GM12801 (cell line): ENCODE data around the gene TMTC3.

Source experiments
- TF ChIP-seq, protein P1 (sequence below): IDR thresholded peaks from one replicate; pipeline ENCODE4 v1.5.1; 2011; ENCODE audit warnings: control low read depth; ENCODE audit not compliant: insufficient read length; ENCODE audit errors: extremely low read depth

The TMTC3 gene

DNA sequence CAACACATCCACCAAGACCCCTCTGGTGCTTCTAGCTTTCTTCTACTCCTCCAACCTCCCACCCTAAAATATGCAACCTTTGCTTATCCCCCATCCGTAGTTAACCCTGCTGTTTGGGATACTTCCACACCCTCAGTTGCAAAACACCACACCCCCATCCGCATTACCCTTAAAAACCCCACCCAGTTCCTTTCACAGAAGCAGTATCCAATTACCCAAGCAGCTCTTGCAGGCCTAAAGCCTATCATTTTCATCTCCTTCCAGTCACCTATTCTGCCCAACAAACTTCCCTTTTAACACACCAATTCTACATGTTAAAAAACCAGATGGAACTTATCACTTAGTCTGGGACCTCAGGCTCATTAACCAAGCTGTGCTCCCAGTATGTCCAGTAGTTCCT, 88.2 kb downstream of the TMTC3 start:
- TF ChIP-seq, protein P1, sequence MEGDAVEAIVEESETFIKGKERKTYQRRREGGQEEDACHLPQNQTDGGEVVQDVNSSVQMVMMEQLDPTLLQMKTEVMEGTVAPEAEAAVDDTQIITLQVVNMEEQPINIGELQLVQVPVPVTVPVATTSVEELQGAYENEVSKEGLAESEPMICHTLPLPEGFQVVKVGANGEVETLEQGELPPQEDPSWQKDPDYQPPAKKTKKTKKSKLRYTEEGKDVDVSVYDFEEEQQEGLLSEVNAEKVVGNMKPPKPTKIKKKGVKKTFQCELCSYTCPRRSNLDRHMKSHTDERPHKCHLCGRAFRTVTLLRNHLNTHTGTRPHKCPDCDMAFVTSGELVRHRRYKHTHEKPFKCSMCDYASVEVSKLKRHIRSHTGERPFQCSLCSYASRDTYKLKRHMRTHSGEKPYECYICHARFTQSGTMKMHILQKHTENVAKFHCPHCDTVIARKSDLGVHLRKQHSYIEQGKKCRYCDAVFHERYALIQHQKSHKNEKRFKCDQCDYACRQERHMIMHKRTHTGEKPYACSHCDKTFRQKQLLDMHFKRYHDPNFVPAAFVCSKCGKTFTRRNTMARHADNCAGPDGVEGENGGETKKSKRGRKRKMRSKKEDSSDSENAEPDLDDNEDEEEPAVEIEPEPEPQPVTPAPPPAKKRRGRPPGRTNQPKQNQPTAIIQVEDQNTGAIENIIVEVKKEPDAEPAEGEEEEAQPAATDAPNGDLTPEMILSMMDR = no peak

DNA sequence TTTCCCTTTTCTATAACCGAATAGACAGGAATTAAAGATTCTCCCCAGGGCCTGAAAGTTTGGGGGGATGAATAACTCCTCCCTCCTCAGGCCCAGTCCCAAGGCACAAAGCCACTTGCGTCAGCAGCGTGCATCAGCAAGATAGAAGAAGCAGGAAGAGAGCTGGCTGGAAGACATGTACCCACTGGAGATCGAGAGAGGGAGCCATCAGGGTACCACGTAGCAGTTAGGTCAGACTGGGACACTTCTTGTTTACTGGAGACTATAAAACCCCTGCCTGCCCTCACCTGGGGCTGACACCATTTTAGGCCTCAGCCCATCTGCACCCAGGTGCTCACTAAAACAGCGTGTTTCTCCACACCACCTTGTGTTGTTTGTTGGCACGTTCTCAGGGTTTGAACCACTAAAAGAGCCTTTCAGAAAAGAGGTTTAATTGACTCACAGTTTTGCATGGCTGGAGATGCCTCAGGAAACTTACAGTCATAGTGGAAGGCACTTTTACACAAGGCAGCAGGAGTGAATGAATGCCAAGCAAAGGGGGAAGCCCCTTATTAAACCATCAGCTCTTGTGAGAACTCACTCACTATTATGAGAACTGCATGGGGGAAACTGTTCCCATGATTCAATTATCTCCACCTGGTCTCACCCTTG, 93.2 kb downstream of the TMTC3 start:
- TF ChIP-seq, protein P1 = no peak

DNA sequence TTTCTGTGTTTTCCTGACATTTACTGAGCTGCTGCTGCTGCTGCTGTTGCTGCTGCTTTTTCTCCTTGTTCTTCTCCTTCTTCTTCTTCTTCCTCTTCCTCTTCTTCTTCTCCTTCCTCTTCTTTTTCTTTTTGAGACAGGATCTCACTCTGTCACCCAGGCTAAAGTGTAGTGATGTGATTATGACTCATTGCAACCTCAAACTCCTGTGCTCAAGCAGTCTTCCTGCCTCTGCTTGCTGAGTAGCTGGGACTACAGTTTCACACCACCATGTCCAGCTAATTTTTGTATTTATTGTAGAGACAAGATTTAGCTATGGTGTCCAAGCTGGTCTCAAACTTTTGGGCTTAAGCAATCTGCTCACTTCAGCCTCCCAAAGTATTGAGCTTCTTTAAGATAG, 95.8 kb downstream of the TMTC3 start:
- TF ChIP-seq, protein P1 = no peak

DNA sequence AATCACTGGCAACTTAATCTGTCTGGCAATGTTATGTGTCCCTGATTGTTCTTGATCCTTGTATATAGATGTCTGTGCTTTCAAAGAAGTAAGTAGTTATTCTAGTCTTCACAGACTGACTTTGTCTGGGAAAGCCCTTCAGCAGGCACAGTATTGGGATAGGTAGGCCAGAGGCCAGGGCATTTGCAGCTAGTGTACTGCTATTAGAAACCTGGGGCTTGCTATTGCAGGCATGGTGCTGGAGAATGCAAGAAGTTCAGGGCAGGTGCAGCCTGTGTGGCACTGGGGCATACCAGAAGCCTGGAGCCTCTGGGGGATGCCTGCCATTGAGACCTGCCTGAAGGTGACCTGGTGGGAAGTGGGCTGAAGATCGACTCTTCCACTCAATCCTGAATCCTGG, 96.3 kb downstream of the TMTC3 start:
- TF ChIP-seq, protein P1 = no peak

DNA sequence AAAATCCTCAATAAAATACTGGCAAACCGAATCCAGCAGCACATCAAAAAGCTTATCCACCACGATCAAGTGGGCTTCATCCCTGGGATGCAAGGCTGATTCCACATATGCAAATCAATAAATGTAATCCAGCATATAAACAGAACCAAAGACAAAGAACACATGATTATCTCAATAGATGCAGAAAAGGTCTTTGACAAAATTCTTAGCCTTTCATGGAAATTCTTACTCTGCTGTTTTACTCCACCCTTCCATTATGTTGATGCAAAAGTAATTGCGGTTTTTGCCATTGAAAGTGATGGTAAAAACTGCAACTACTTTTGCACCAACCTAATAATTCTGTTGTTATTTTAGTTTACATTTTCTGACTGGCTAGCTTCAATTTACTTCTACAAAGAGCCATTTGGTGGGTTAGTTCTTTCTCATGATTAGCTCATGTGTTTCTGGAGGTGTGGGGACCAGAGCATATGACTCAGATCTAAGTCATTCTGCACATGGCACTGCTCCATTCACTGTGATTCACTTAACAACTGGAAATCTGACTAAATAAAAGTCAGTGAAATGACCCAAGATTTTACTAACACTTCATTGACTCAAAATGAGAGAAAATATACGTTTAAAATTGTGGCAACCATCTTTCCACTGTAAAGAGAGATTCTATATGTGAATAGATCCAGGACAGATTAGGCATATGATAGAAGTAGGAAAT, 99.9 kb downstream of the TMTC3 start:
- TF ChIP-seq, protein P1 = no peak

DNA sequence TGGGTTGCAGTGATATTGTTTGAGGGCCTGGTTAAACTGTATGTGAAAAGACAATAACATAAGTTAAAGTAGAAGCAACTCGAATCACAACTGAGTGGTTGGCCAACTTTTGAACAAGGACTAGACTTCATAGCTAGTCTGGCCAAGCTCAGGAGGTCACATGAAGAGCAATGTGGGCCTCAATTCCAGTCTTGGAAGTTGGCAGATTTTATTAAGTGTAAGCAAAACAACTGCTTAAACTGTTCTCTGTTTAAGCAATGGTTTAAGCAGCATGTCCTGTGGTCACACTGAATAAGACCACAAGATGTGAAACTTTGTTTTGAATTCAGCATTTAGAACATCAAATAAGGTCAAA, 100.4 kb downstream of the TMTC3 start:
- TF ChIP-seq, protein P1 = no peak

DNA sequence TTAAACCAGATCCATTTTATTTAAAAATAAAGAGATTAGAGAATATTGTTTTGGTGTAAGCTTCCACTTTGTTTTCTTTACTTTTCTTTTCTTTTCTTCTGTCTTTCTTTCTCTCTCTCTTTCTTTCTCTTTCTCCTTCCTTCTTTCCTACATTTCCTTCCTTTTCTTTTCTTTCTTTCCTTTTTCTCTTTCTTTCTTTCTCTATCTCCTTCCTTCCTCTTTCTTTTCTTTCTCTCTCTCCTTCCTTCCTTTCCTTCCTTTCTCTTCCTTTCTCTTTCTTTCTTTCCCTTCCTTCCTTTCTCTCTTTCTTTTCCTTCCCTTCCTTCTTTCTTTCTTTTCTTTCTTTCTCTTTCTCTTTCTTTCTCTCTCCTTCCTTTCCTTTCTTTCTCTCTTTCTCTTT, 100.8 kb downstream of the TMTC3 start:
- TF ChIP-seq, protein P1 = no peak
